CD4-positive, alpha-beta T cell (primary cell): Measurements from ENCODE around the gene TEFM. TPM values are rescaled to one million over a fixed set of nuclear protein-coding genes. Genes with fewer than 3 reads are reported as not detected.

Source experiments
- ATAC-seq: fragments of 200-7000 bp; cut with Tn5 transposase; one replicate; pipeline ENCODE4 v1.10.0; 2022; ENCODE audit warnings: mild to moderate bottlenecking; ENCODE audit not compliant: poor library complexity
- CTCF ChIA-PET: fragments of 350-600 bp; sonication (Branson Sonifier 250); formaldehyde crosslinking; loops from one replicate; lab custom pipeline; 2021; ENCODE audit warnings: antibody characterized with exemption, inconsistent platforms; lab: Charles Lee
- POLR2A ChIA-PET: fragments of 350-600 bp; sonication (Branson Sonifier 250); formaldehyde crosslinking; loops from one replicate; lab custom pipeline; 2021; ENCODE audit warnings: antibody characterized with exemption, inconsistent platforms; lab: Charles Lee
- DNase-seq, 14 experiments: peaks; one replicate each; pipeline ENCODE4 v3.0.0-alpha.2; 2013 to 2020; ENCODE audit warnings: mixed read lengths in 2 of 14
- H3K27ac ChIP-seq, 2 donors: one replicate each; pipeline versions ENCODE4 v1.5.1 to v1.7.0; 2013; ENCODE audit warnings: low read length in 2 of 2, low read depth in 1 of 2, mild to moderate bottlenecking in 1 of 2
- H3K27me3 ChIP-seq, 2 experiments: 1 replicate in 1 of 2; 2 replicates in 1 of 2; pipeline versions ENCODE4 v1.6.1 to v1.7.0; 2013; ENCODE audit warnings: low read length in 2 of 2, control low read depth in 1 of 2, mild to moderate bottlenecking in 1 of 2, moderate library complexity in 1 of 2; ENCODE audit not compliant: insufficient read depth in 2 of 2, control insufficient read depth in 1 of 2
- H3K36me3 ChIP-seq: one replicate; pipeline ENCODE4 v1.6.1; 2013; ENCODE audit warnings: low read length, control low read depth; ENCODE audit not compliant: insufficient read depth
- H3K4me1 ChIP-seq: one replicate; pipeline ENCODE4 v1.6.1; 2013; ENCODE audit warnings: low read length, control low read depth; ENCODE audit not compliant: insufficient read depth
- H3K4me3 ChIP-seq: one replicate; pipeline ENCODE4 v1.5.1; 2013; ENCODE audit warnings: mild to moderate bottlenecking, low read length, moderate library complexity
- H3K9me3 ChIP-seq, 2 experiments: 1 replicate in 1 of 2; 2 replicates in 1 of 2; pipeline versions ENCODE4 v1.6.1 to v1.7.0; 2013; ENCODE audit warnings: low read length in 2 of 2, mild to moderate bottlenecking in 2 of 2, control low read depth in 1 of 2, moderate library complexity in 1 of 2; ENCODE audit not compliant: control insufficient read depth in 1 of 2, insufficient read depth in 1 of 2
- H3K27ac Mint-ChIP-seq: one replicate; pipeline ENCODE4 v1.8.0; 2020; ENCODE audit warnings: mixed read lengths
- H3K27me3 Mint-ChIP-seq: one replicate; pipeline ENCODE4 v1.8.0; 2021; ENCODE audit warnings: mixed read lengths
- H3K36me3 Mint-ChIP-seq: one replicate; pipeline ENCODE4 v1.8.0; 2021; ENCODE audit warnings: low read depth, mixed read lengths
- H3K4me1 Mint-ChIP-seq: one replicate; pipeline ENCODE4 v1.8.0; 2021; ENCODE audit warnings: low read depth, mixed read lengths
- H3K4me3 Mint-ChIP-seq: one replicate; pipeline ENCODE4 v1.8.0; 2020; ENCODE audit warnings: mild to moderate bottlenecking, mixed read lengths
- H3K9me3 Mint-ChIP-seq: one replicate; pipeline ENCODE4 v1.8.0; 2020; ENCODE audit warnings: mixed read lengths
- CTCF ChIP-seq: fragments of 200-600 bp; IDR thresholded peaks from one replicate; pipeline ENCODE4 v1.8.0; 2022; ENCODE audit warnings: antibody characterized with exemption, mild to moderate bottlenecking
- intact Hi-C, 2 experiments: fragments of 100-400 bp; cut with DNase I in 1 of 2; cut with micrococcal nuclease in 1 of 2; formaldehyde crosslinking; loops; one replicate each; pipeline versions ENCODE4 v1.15.1 to v1.9.0; 2023 to 2025; cut with DNase I, micrococcal nuclease
- total RNA-seq, 174 experiments: library from RNA in 2 of 174; stranded (reverse) in 2 of 174; gene quantifications; one replicate each; pipeline ENCODE4 v1.2.3 and lab custom pipeline; 2021 to 2026

The TEFM gene
- total RNA-seq, 2 experiments from 2014 or later: 7.8 to 8.9 TPM

DNA sequence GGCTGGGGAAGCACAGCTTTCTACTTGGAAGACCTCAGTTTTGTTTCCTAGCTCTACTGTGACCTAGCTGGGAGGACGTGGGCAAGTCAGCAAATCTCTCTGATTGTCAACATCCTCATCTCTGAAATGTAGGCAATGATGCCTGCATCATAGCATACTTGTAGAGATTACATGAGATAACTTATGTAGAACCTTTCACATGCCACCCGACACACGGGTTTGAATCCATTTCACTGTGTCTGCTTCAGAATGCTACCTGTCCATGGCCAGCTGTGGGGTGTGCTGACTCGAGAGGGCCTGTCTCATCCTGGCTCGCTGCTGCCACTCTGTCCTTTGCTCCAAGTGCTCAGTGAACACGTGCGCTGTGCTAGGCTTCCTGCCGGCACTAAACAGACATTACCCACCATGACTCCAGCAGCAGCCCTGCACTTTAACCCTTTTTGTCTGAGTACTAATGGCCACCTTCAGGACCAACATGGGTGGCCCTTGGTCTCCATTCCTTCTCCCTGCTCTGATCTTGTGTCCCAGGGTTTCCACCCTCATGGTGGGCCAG lies 23.1 kb upstream of the TEFM start:
- no peak for TF ChIP-seq CTCF
- POLR2A ChIA-PET: no interaction called here

GRCh38 chr17:30928584-30928983 lies 22.5 kb upstream of the TEFM start:
- no peak overlapping the region for H3K4me3 Mint-ChIP-seq
- ChIA-PET POLR2A (no interaction called here), CTCF (no interaction called here)
- no peak for TF ChIP-seq CTCF
- DNase-seq (no peak), ATAC-seq (no peak)
- peaks cover 29% of the 10 kb centered on the region for H3K27me3 Mint-ChIP-seq
- Histone ChIP-seq H3K27ac (no peak overlapping the region), H3K4me1 (no peaks in the 10 kb centered on the region), H3K4me3 (no peak overlapping the region), H3K36me3 (no peaks in the 10 kb centered on the region), H3K27me3 (peaks cover 15% of the 10 kb centered on the region in 2 experiments), H3K9me3 (no peaks in the 10 kb centered on the region)
- no peaks in the 10 kb centered on the region for H3K4me1 Mint-ChIP-seq
- H3K27ac Mint-ChIP-seq: no peak overlapping the region
- no peaks in the 10 kb centered on the region for H3K9me3 Mint-ChIP-seq
- intact Hi-C loops: no loop called here
- no peaks in the 10 kb centered on the region for H3K36me3 Mint-ChIP-seq

More for the DNA sequence above, 23.1 kb upstream of the TEFM start:
- no peaks in the 10 kb centered on the region for H3K36me3 Mint-ChIP-seq
- Histone ChIP-seq H3K9me3 (no peaks in the 10 kb centered on the region), H3K4me1 (no peaks in the 10 kb centered on the region), H3K27me3 (peaks cover 11% of the 10 kb centered on the region in 2 experiments), H3K27ac (no peak overlapping the region), H3K4me3 (no peak overlapping the region), H3K36me3 (no peaks in the 10 kb centered on the region)
- H3K4me1 Mint-ChIP-seq: no peaks in the 10 kb centered on the region
- CTCF ChIA-PET: no interaction called here
- H3K27ac Mint-ChIP-seq: no peak overlapping the region
- intact Hi-C loops: no loop called here
- H3K4me3 Mint-ChIP-seq: no peak overlapping the region
- ATAC-seq: no peak
- H3K27me3 Mint-ChIP-seq: peaks cover 25% of the 10 kb centered on the region
- H3K9me3 Mint-ChIP-seq: no peaks in the 10 kb centered on the region
- no peak for DNase-seq

DNA sequence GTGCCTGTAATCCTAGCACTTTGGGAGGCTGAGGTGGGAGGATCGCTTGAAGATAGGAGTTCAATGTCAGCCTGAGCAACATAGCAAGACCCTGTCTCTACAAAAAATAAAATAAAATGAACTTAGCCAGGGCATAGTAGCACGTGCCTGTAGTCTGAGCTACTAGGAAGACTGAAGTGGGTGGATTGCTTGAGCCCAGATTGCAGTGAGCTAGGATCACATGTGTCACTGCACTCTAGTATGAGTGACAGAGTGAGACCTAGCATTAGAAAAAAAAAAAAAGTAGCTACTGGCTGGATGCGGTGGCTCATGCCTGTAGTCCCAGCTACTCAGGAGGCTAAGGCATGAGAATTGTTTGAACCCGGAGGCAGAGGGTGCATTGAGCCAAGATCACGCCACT lies 21.7 kb upstream of the TEFM start:
- Histone ChIP-seq H3K27me3 (peaks cover 18 to 22% of the 10 kb centered on the region in 2 experiments), H3K4me1 (peaks cover 3% of the 10 kb centered on the region), H3K27ac (no peak overlapping the region), H3K36me3 (no peaks in the 10 kb centered on the region), H3K4me3 (no peak overlapping the region), H3K9me3 (peaks cover 0 to 1% of the 10 kb centered on the region in 2 experiments)
- ATAC-seq (no peak), DNase-seq (no peak)
- H3K4me3 Mint-ChIP-seq: no peak overlapping the region
- ChIA-PET POLR2A (no interaction called here), CTCF (no interaction called here)
- H3K4me1 Mint-ChIP-seq: peaks cover 3% of the 10 kb centered on the region
- no peak for TF ChIP-seq CTCF
- no peaks in the 10 kb centered on the region for H3K9me3 Mint-ChIP-seq
- H3K27ac Mint-ChIP-seq: no peak overlapping the region
- intact Hi-C loops: no loop called here
- no peaks in the 10 kb centered on the region for H3K36me3 Mint-ChIP-seq
- peaks cover 33% of the 10 kb centered on the region for H3K27me3 Mint-ChIP-seq
